Mammary epithelial cell (primary cell): Measurements from ENCODE around the gene ZNF200.

ENCODE experiments used
- EZH2 ChIP-seq: IDR thresholded peaks from 2 replicates; pipeline ENCODE4 v1.6.1; 2012; ENCODE audit warnings: low read length, inconsistent platforms, borderline replicate concordance
- TF ChIP-seq, protein P1 (sequence below), 2 donors: IDR thresholded peaks in 1 of 2; conservative IDR thresholded peaks in 1 of 2; 2 replicates each; pipeline ENCODE4 v1.5.1; 2011 to 2012; ENCODE audit warnings: inconsistent platforms in 2 of 2, low read length in 2 of 2, mild to moderate bottlenecking in 2 of 2, control low read depth in 1 of 2, low read depth in 1 of 2; ENCODE audit not compliant: insufficient read depth in 1 of 2; ENCODE audit errors: extremely low read depth in 1 of 2

- TF ChIP-seq, protein P1, sequence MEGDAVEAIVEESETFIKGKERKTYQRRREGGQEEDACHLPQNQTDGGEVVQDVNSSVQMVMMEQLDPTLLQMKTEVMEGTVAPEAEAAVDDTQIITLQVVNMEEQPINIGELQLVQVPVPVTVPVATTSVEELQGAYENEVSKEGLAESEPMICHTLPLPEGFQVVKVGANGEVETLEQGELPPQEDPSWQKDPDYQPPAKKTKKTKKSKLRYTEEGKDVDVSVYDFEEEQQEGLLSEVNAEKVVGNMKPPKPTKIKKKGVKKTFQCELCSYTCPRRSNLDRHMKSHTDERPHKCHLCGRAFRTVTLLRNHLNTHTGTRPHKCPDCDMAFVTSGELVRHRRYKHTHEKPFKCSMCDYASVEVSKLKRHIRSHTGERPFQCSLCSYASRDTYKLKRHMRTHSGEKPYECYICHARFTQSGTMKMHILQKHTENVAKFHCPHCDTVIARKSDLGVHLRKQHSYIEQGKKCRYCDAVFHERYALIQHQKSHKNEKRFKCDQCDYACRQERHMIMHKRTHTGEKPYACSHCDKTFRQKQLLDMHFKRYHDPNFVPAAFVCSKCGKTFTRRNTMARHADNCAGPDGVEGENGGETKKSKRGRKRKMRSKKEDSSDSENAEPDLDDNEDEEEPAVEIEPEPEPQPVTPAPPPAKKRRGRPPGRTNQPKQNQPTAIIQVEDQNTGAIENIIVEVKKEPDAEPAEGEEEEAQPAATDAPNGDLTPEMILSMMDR (conservative IDR thresholded peaks at IDR 0.05 in 1 of 2, IDR thresholded peaks at IDR 0.05 in 1 of 2; ENCODE audit: extremely low read depth in 1 of 2, insufficient read depth in 1 of 2, low read depth in 1 of 2, low read length in 2 of 2) = no peak
- TF ChIP-seq EZH2 = no peak
Observed at GRCh38 chr16:3180445-3180878, 54.5 kb downstream of the ZNF200 start.
